HG03439 (cell line): ENCODE results near the gene WEE2.

Experiments used
- ATAC-seq: cut with Tn5 transposase; IDR thresholded peaks from one replicate; pipeline ENCODE4 v1.9.1; 2021; ENCODE audit warnings: mild to moderate bottlenecking, moderate library complexity; ENCODE audit not compliant: unreplicated experiment

The WEE2 gene

GRCh38 chr7:141708351-141708750 lies at the start of gene WEE2:
Gene WEE2, plus strand, starts transcription at chr7:141708353. Its CDS starts 406 bp downstream, at chr7:141708759.
- no peak for ATAC-seq

GRCh38 chr7:141659501-141659900 lies 48.7 kb upstream of the WEE2 start:
- ATAC-seq, result no peak

GRCh38 chr7:141660259-141660658 lies 47.9 kb upstream of the WEE2 start:
- ATAC-seq, result no peak

DNA sequence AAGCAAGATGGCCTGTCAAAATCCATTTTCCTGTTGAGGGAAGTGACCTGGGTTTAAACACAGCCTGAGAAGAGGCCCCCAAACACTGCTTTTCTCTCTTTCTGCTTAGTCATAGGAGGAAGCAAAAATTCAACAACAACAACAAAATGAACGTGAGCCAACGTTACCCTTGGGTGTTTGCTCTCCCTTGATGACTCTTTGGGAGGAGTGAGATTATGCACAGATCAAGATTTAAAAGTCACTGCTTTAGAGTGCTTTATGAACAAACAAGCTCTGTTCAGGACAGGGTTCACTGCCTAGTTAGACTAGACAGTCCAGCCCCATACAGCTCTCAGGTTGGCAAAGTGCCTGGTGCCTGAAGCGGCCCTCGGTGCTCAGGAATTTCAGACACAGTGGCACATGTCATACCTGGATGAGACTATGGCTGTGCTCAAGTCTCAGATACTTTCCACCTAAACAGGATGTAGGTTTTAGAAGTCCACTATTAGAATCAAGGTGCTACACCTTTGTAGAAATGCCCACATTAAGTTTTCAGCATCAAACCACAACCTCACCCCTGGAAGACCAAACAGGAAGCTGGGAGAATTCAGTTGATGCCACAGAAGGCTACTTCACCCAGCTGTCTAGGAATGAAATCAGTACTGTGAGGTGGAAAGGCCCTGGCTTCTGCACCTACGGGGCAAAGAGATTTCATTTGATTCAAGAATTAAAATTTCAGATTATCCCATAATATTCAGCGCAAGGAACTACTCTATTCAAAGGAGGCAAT lies 44.9 kb upstream of the WEE2 start:
- ATAC-seq, result no peak

GRCh38 chr7:141664450-141664849 lies 43.7 kb upstream of the WEE2 start:
- ATAC-seq, result no peak

DNA sequence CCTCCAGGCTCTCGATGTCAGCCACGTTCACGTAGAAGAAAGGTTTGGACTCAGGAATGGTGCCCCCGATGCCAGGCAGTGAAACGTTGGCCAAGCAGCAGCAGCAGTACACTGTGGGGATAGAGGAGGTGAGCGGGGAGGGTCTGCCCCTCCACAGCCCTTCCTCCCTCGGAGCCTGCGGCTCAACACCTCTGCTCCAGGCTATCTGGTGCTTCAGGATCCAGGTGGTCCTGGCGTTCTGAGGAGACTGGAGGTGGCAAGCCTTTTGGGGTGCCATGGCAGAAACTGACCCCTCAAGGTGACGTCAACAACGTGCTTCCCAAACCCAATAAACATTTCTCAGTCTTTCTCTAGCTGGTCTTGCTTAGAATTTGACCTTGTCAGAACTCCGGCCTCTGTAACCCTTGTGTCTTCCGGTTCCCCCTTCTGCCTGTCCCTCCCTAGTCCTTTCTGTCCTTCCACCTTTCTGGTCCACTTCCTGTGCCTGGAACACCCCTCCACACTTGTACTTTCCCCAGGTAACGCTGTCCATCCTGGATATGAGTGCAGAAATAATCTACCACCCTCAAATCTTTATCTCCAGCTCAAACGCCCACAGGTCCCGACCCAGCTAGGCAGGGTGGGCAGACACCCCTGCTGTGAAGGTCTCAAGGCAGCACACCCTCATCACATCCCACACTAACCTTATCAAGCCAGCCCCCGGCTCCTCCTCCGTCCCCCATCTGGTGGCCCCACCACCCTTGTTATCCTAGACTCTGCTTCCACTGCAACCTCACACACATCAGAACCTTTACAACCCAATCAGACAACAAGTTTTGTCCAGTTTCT lies 42.7 kb upstream of the WEE2 start:
- ATAC-seq, result no peak

DNA sequence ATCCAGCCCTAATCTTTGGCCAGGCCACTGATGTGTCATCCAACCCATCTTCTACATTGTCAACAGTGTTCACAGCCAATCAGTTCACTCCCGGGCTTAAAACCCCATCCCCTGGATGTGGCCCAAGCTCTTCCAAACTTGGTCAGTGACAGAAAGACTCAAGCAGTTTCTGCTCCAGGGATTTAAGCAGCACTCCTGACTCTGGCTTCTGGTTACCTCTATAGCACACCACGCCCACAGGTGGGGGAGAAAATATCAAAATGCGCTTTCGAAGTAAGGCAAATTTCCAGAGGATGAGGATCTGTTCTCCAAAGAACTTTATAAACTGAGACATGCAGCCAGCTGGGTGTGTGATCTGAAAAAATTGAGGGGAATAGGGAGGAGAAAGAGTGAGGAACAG lies 42.1 kb upstream of the WEE2 start:
- ATAC-seq, result no peak

GRCh38 chr7:141668853-141669252 lies 39.3 kb upstream of the WEE2 start:
- ATAC-seq, result no peak

DNA sequence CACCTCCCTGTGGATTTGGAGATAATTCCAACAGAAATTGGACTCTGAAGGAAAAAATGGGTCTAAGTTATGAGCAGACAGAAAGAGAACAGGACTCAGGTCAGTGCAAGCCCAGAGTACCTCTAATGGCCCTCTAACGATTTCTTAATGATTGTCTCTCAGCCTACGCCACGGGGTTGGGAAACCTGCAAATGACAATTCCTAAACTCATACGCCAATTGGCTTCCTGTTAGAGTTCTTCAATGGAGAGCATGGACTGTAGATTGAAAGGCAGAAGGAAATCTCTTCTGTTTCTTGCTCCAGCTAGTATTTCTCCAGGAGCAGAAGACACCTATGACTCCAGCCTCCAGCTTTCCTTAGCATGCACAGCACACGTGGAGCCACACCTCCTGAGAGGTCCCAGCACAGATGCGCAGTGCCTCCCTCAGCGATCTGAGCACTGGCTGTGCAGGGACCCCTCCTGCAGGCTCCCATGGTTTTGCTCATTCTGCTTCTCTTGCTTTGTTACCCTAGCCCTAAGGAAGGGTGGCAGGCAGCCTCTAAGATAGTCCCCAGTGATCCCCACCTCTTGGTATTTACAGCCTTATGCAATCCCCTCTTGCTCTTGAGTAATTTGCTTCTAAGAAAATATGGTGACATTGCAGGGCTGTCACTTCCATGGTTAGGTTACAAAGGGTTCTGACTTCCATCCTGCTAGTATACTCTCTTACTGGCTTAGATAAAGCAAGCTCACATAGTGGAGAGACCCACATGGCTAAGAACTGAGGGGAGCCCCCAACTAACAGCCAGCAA lies 36.3 kb upstream of the WEE2 start:
- no peak for ATAC-seq

- ATAC-seq, result no peak
These were observed 34.8 kb upstream of the WEE2 start for GRCh38 chr7:141673346-141673745.

DNA sequence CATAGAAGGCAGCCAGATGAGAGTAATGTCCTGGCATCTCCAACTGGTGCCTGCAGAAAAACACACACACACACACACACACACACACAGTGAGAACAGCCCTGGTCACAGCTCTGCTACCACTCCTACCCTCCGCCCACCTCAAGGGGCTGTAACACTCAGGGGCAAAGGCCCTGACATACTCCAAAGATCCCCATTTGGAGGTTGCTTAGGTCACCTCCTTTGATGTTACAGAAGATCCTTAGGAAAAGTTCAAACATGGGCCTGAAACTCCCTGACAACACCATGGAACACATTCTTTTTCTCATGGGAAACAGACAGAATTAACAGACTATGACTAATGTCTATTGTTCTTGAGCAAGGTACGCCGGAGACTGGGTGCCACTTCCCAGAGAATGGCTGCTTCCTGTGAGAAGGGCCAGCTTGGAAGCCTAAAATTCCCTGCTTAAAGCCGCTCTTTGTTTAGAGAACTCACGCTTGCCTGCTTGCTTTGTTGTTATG lies 33.9 kb upstream of the WEE2 start:
- ATAC-seq, result no peak

DNA sequence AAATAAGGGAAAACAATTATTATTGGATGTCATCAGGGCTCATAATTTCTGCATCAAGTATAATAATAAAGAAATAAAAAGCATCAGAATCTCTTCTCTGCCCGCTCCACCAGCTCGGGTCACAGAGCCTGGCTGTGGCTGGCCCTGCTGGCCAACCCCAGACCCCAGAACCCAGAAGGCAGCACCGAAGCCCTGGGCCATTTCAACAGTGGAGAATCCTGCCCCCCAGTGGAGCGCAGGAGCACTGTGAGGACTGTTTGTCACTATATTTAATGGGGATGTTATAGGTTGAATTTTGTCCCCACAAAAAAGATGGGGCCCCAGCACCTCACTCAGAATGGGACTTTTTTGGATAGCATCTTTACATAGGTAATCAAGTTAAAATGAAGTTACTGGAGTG lies 33.5 kb upstream of the WEE2 start:
- no peak for ATAC-seq

DNA sequence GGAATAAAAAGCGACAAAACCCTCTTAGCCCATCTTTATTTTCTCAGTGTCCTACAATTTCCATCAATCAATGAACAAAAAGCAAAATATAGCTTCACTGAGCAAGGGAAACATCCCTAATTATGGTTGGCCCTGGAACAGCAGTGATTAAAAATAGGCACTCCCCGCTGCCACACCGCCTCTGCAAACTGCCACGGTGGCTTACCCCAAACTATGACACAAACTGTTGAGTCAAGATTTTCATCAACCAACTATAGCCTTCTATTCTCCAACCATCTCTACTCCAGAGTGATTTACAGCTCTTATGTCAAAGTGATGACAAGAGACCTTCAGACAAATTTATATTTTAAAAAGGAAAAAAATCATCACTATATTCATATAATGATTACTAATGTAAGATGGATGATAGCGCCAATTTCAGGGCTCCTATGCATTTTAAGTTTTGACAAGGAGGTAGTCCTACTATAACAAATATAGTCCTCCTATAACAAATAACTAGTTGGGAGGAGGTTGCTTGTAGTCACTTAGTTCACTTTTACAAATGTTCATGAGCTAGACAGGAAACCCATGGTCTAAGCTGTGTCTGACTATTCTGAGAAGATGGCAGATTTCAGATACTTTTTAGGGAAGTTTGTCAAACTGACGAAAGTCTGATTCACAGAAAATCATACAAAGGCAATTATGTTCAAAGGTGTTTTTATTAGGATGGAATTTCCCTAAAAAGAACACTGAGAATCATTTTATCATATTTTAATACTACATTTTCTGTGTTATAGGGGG lies 32.5 kb upstream of the WEE2 start:
- no peak for ATAC-seq

GRCh38 chr7:141676618-141677017 lies 31.5 kb upstream of the WEE2 start:
- no peak for ATAC-seq

GRCh38 chr7:141679014-141679413 lies 29.1 kb upstream of the WEE2 start:
- no peak for ATAC-seq

DNA sequence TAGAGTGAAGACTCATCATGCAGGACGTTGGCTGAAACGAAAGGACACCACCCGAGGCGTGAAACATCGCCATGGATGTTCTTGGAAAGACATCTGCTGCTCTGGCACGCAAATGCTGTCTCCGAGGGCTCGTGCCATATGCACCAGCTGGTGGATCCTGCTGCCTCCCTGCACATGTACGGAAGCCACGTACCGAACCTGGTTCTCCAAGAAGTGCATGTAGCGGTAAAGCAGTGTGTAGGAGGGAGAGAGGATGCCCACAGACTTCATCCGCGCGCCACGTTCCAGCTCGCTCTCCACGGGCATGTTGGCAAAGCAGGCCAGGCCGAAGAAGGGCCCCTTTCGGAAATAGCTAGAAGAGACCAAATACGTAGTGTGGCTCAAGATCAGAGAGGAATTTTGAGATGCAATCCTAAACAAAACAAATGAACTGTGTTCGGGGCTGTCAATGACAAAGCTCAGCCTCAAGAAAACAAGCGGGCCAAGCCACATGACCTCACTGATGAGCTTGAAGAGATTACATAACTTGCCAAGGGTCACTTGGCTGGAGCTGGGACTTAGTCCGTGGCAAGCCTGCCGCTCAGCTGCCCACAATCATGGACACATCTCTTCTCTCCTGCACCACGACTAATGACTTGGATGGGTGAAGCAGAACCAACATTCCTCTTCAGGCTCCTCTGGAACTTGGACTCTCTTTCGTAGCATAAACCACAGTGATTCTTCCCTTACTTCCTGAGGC lies 22.7 kb upstream of the WEE2 start:
- no peak for ATAC-seq

DNA sequence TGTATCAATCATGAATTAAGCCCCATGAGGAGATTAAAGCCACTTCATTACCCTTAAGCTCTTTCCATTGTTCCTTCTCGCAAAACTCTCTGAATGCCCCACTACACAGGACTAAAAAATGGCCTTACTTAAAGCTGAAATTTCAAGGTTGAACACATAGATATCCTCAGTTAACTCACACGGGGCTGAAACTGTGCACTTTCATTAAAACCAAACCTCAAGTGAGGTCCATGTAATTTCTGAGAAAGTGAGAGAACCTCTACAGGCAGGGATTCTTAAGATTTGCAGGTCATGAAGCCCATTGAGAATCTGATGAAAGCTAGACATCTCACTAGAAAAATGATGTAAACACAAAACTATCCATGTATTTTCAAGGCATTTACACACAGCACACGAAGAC lies 22.1 kb upstream of the WEE2 start:
- ATAC-seq, result no peak

DNA sequence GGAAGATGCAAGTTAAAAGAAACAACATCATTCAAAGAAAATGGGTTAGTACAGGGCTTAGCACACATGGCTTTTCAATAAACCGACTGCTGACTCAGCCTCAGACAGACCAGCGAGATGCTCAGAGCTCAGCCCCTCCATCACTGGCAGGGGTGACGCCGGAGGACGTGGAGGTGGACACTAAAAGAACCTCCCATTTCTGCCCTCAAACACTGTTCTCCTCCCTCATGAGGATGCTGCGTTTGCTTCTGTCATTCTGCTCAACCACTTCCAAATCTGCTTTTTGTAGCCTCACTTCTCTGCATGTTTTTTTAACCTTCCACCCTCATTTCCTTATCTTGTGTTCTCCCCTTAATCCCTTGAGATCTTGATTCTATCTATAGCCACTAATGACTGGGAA lies 21.5 kb upstream of the WEE2 start:
- no peak for ATAC-seq

DNA sequence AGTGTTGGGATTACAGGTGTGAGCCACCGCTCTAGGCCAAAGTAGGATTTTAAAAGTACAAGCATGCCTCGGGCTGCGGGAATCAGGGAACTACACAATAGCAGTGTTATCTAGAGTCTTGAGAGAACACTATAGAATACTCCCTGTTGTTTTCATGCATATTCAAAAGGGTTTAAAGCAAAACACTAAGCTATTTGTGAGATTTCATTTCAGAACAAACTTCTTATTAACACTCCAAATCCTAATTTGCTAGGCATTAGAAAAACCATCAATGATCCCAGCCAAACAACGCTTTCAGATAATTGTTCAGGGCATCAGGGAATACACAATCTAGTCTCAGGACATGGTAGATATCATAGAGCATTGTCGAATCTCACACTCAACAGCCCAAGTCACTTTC lies 20.1 kb upstream of the WEE2 start:
- no peak for ATAC-seq
